NT2/D1 (cell line): ENCODE data around the gene SNRNP70.

ENCODE experiments used
- YY1 ChIP-seq: IDR thresholded peaks from 2 replicates; pipeline ENCODE4 v1.6.1; 2011; ENCODE audit not compliant: insufficient read length, insufficient read depth
- ZNF274 ChIP-seq: IDR thresholded peaks from 2 replicates; pipeline ENCODE4 v1.6.1; 2011; ENCODE audit warnings: mild to moderate bottlenecking, low read depth, low read length

DNA sequence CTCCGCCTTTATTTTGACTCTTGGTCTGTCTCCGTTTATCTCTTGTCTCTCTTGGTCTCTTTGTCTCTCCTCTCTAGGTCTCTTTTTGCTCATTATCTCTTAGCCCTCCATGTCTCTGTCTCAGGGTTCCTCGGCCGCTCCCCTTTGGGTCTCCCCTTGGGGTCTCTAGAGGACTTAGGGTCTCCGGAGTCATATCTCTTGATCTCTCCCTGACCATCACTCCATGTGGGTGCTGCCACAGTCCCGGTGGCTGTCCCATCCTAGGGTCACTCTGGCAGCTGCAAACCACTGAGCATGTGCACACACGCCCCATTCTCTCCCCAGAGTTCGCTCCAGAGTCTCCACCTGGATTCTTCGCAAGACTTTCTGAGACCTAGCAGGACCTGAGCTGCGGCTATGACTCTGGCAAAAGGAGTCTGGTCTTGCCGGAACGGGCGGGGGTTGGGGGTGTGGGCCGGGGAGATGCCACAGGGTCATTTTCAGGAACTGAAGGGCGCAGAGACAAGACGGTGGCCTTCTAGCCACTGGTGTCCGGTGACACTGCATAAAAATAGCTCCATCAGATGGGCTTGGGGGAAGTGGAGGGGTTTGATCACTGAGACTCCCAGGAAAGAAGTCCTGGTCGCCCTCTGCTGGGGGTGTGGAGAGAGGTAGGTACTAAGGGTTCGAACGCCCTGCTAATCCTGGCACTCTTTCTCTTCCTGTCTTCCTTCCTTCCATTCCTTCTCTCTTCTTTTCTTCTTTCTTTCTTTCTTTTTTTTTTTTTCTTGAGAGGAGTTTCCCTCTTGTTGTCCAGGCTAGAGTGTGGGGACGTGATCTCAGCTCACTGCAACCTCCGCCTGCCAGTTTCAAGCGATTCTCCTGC lies 11.5 kb upstream of the SNRNP70 start:
- TF ChIP-seq YY1 (no peak), ZNF274 (no peak)
